Measurements from ENCODE around the gene CHST8.

CHST8 gene

GRCh38 chr19:33720691-33721682 is 99.2 kb downstream of the CHST8 start:
- DNase-seq = no peak

GRCh38 chr19:33721735-33722297 is 100.1 kb downstream of the CHST8 start:
- DNase-seq = no peak

DNA sequence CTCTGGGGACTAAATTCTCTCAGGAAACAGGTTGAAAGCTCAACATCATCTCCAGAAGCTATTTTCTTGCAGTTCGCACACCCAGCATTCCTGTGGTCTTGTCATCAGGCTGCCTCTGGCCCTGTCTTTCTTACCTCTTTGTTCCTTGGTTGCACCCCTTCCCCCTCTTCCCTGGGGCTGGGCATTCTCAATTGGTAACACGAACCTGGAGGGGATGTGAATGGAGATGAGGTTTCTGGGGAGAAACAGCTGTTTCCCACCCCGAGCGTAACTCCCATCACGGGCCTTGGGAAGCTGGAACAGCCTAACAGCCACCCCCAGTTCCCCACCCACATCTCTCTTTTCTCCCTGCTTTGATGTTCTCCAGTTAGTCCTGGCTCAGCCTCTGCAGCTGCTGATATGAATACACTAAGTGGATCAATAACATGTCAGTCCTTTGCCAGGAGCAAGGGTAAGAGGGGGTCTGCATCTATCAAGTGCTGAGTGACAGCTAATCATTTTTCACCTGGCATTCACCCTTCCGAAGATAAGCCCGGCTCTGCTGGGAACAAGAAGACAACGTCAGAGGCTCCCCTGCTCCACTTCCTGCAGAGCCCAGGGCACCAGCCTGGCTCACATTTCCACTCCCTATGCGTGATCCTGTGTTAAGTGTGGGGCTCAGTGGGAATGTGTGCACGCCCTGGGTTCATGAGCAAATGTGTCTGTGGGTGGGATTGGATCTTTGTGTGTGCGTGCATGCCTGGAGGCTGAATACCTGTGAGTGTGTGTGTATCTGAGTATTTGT is 100.9 kb downstream of the CHST8 start:
- no peak for DNase-seq

GRCh38 chr19:33723512-33723911 is 101.8 kb downstream of the CHST8 start:
- DNase-seq = no peak

- no peak for DNase-seq
Observed at GRCh38 chr19:33724021-33724720, 102.4 kb downstream of the CHST8 start.

- no peak for DNase-seq
Observed at GRCh38 chr19:33724721-33725060, 102.9 kb downstream of the CHST8 start.

DNA sequence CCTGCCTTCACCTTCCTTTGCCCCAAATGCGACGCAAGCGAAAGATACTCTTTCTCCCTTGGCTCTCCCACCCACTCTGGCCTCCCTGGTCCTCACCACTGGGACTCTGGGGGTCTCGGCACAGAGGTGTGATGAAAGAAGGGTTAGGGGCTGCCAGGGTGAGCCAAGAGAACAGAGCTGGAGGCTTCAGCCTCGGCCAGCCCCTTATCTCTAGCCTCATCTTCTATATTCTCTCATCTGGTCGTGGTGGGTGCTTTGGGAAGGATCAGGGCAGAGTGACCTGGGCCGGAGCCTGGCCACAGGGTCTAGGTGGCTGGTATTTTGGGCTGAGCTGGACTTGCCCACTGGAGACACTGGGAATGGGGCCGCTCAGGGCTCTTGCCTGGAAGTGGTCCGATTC is 103.8 kb downstream of the CHST8 start:
- no peak for DNase-seq

DNA sequence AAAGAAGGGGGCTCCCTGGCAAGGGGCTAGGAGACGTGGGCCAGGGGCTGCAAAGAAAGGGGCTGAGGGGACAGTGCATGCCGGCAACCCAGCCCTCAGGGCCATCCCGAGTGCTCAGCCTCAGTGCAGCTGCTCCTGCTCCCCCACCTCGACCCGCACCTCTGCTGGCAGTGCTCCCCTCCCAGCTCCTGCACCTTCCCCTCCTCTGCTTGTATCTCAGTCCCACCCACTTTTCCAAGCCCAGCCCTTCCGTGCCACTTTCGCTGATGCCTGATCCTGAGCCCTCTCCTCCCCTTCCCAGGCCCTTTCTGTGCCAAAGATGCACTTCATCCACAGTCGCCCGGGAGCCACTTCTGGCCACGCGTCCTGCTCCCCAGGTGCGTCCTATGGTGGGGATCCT is 105.0 kb downstream of the CHST8 start:
- DNase-seq = no peak

- DNase-seq = no peak
Observed at GRCh38 chr19:33727331-33727998, 105.7 kb downstream of the CHST8 start.

- no peak for DNase-seq
Observed at GRCh38 chr19:33728141-33728540, 106.4 kb downstream of the CHST8 start.

DNA sequence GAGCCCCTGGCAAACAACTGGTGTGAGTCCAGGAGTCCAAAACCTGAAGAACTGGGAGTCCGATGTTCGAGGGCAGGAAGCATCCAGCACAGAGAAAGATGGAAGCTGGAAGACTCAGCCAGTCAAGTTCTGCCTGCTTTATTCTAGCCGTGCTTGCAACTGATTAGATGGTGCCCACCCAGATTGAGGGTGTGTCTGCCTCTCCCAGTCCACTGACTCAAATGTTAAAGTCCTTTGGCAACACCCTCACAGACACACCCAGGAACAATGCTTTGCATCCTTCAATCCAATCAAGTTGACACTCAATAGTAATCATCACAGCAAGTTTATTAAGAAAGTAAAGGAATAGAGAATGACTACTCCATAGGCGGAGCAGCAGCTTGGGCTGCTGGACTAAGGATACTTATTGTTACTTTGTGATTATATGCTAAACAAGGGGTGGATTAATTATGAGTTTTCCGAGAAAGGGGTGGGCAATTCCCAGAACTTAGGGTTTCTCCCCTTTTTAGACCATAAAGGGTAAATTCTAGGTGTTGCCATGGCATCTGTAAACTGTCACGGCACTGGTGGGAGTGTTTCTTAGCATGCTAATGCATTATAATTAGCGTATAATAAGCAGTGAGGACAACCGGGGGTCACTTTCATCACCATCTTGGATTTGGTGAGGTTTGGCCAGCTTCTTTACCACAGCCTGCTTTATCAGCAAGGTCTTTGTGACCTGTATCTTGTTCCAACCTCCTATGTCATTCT is 109.3 kb downstream of the CHST8 start:
- no peak for DNase-seq

DNA sequence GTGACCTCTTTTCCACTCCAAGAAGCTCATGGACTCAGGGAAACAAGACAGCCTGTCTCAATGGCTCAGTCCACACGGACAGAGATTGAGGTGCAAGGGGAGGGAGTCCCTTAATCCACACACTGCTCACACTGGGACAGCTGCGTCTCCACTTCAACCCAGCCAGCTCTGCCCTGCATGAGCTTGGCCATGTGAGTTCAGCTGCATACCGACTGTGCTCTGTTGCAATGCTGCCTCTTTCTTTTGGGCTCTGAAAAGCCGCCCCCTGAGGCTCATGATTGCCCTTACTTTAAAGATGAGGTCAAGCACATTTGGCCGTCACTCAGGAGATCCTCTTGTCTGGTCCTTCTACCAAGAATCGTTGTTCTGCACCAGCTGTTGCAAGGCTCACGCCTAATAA is 110.1 kb downstream of the CHST8 start:
- DNase-seq = no peak

DNA sequence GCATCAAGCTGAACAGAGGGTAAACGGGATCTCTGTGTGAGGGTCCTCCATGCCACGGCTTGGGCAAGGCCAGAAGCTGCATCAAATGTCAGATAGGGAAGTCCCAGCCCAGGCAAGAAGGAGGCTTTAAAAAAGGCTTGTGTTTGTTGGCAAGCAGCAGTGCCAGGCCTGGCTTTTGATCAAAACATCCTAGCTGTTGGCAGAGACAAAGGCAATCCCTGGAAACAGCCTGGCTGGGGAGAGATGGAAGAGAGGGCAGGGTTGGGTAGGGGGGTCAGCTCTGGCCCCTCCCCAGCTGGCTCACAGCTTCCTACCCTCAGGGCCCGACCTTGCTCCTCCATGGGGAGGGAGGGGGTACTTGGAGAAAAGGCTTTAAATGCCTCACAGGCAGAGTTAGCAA is 113.2 kb downstream of the CHST8 start:
- no peak for DNase-seq

DNA sequence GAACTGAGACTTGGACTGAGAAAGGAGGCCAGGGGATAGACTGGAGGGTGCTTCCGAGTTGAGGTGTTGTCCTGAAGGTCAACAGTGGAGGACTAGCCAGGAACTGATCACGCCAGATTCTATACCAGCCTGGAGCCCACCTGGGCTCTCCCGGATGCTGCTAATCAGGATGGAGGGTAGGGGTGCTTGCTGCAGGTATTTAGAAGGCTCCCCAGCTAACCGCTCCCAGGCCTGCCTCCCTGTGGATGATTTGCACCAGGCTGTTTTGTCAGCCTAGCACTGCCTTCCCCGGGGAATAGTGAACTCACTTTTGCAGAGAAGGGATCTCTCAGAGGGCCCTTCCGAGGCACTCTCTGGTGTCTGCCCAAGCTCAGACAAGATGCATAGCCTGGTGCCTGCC is 114.4 kb downstream of the CHST8 start:
- no peak for DNase-seq

DNA sequence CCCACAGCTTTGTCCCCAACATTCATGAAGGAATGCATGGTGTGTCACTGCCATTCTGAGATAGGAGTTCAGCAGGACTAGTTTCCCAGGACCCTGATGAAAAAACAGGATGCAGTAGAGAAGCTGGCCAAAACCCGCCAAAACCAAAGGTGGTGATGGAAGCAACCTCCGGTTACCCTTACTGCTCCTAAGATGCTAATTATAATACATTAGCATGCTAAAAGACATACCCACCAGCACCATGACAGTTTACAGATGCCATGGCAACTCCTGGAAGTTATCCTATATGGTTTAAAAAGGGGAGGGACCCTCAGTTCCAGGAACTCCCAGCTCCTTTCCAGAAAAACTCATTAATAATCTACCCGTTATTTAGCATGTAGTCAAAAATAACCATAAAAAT is 115.0 kb downstream of the CHST8 start:
- no peak for DNase-seq

GRCh38 chr19:33737681-33738371 is 116.1 kb downstream of the CHST8 start:
- no peak for DNase-seq

DNA sequence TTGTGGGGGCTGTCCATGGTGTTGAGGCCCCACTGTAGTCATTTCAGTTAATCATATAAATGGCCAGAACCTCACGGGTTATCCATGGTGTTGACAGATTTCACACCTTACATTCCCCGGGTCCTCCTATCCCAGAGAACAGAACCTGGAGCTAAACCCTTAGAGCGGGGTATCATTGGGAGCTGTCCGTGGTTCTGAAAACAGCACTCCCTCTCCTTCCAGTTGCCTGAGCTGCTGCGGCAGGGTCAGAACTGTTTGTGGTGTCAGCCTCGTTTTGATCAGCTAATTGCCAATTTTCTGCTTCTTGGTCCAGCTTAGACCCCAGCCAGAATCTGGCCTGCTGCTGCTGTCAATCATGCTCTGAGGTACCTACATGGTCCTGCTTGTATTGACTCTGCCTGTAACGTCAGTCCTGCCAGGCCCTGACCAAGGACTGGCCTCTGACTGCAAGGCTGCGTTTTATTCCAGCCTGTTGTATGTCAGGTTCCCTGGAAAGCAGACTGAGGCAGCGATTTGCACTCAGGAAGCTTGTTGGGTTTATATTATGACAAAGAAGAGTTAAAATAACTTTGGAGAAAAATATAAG is 119.2 kb downstream of the CHST8 start:
- DNase-seq = no peak

DNA sequence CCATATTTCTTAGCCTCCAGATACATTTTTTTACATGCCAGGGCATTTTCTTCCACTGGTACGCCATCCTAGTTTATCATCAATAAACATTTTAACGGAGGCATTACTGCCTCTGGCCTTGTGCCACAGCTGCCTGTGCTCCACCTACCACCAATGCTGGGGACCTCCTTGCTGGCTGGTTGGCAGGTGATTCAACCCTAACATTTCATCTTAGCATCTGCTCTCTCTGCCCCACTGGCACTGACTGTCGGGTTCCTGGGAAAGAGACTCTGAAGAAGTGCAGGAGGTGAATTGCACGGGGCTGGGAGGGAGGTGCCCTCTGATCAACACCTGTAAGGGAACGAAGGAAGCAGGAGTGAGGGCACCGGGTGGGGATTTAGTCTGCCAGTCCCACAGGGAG is 123.5 kb downstream of the CHST8 start:
- no peak for DNase-seq

- no peak for DNase-seq
Observed at GRCh38 chr19:33746159-33746558, 124.4 kb downstream of the CHST8 start.

DNA sequence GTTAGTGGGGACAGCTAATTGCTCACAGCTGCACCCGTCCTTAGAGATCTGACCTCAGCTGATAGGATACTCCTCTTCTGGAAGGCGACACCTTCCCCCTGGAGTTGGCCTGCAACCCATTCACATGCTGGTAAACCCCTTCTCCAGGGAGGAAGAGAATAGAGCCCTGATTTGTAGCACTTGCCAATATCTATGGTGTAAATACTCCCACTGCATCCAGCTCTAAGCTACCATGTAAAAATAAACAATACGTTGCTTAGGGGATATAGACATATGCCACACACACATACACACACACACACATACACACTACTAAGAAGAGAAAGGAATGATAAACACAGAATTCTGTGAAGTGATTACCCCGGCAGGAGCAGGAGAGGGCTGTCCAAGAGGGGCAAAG is 125.5 kb downstream of the CHST8 start:
- no peak for DNase-seq

DNA sequence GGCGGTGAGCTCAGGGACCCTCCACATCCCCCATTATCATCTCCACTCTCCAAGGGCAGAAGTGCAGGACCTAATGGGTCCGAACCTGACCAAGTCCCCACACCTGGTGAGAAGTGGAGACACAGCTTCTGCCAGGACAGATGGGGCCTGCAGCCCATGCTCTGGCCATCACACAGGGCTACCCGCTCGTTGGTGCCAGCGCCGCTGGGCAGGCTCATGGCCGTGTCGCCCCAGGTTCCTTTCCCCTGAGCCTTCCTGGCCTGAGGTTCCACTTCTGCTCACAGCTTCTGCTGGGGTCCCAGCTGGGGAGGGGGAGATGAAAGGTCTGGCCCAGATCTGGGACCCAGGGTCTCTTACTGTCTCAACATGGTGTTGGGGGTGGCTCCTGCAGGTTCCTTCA is 126.5 kb downstream of the CHST8 start:
- DNase-seq = no peak

Measured in NCI-H146 (cell line).